Mononuclear cell (primary cell): ENCODE results near the gene EDIL3. TPM values are rescaled to one million over a fixed set of nuclear protein-coding genes. Genes with fewer than 3 reads are reported as not detected.
"Not testable (repeated sequence)": the region's sequence is repeated elsewhere in the genome, so short reads cannot be mapped to it uniquely, and the experiment has no call there.

ENCODE experiments used
- H3K27me3 ChIP-seq: 2 replicates; pipeline ENCODE4 v1.6.0; 2011; ENCODE audit warnings: low read length, control low read depth; ENCODE audit not compliant: insufficient read depth
- H3K4me1 ChIP-seq: 2 replicates; pipeline ENCODE4 v1.5.1; 2011; ENCODE audit warnings: mild to moderate bottlenecking, low read length, control low read depth; ENCODE audit not compliant: insufficient read depth
- H3K4me3 ChIP-seq: 2 replicates; pipeline ENCODE4 v1.5.1; 2011; ENCODE audit warnings: mild to moderate bottlenecking, low read length, moderate library complexity
- H3K9me3 ChIP-seq: 2 replicates; pipeline ENCODE4 v1.5.1; 2011; ENCODE audit warnings: low read depth, mild to moderate bottlenecking, control low read depth, low read length
- total RNA-seq: library from RNA; depleted of rRNA; stranded (reverse); fragments of >200 nt; gene quantifications from one replicate; pipeline ENCODE4 v1.2.3, GENCODE V29; 2012

The EDIL3 gene
- total RNA-seq, 1 donor, result 0.10 TPM

- Histone ChIP-seq H3K4me3 (no peak overlapping the region), H3K27me3 (no peaks in the 10 kb centered on the region), H3K9me3 (no peaks in the 10 kb centered on the region), H3K4me1 (no peaks in the 10 kb centered on the region)
These were observed 23.1 kb downstream of the EDIL3 start for GRCh38 chr5:84361572-84361971.

GRCh38 chr5:84360056-84360455 lies 24.6 kb downstream of the EDIL3 start:
- H3K27me3 ChIP-seq, result no peaks in the 10 kb centered on the region
- no peak overlapping the region for H3K4me3 ChIP-seq
- H3K4me1 ChIP-seq, result no peaks in the 10 kb centered on the region
- no peaks in the 10 kb centered on the region for H3K9me3 ChIP-seq

DNA sequence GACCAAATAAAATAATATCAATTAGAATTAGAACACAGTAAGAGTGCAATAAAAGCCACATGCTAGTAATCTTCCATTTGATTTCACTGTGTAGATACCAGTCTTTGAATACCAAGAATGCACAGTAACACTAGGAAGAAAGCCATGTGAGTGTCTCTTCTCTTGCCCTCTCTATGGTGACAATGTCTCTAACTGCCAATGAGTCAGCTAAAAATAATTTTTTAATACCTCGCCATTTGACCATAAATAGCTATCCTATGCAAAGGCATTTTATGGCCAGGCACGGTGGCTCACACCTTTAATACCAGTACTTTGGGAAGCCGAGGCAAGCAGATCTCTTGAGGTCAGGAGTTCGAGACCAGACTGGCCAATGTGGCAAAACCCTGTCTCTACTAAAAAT lies 30.6 kb downstream of the EDIL3 start:
- Histone ChIP-seq H3K9me3 (no peaks in the 10 kb centered on the region), H3K4me3 (no peak overlapping the region), H3K27me3 (no peaks in the 10 kb centered on the region), H3K4me1 (no peaks in the 10 kb centered on the region)

GRCh38 chr5:84344788-84345187 lies 39.9 kb downstream of the EDIL3 start:
- no peak overlapping the region for H3K4me3 ChIP-seq
- no peaks in the 10 kb centered on the region for H3K4me1 ChIP-seq
- no peaks in the 10 kb centered on the region for H3K27me3 ChIP-seq
- H3K9me3 ChIP-seq, result no peaks in the 10 kb centered on the region

DNA sequence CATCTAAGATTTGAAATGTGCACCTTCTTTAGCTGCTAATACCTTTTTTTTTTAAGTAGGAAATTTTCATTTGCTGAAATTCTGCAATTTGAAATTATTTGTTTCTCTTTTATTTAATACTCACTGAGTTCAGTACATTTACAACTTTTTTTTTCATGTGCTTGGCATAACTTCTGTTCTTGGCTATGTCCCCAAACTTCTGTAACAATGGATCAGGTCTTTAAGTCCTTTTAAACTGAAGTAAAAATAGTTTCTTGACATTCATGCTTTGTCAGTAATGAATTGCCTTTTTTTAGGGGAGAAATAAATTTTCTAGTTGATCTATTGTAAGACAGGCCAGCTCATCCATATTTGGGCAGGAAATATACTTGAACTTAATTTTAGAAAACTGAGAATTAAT lies 41.5 kb downstream of the EDIL3 start:
- Histone ChIP-seq H3K9me3 (no peaks in the 10 kb centered on the region), H3K4me3 (no peak overlapping the region), H3K27me3 (no peaks in the 10 kb centered on the region), H3K4me1 (no peaks in the 10 kb centered on the region)

DNA sequence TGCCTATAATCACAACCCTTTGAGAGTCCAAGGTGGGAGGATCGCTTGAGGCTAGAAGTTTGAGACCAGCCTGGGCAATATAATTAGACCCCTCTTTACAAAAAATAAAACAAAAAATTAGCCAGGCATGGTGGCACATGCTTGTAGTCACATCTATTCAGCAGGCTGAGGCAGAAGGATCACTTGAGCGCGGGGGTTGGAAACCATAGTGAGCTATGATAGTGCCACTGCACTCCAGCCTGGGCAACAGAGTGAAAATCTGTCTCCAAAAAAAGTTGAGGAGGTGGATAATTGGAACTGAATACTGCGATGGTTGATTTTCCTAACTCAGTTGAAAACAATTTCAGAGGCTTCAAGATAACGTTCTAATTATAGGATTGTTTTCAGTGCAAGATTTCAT lies 52.6 kb downstream of the EDIL3 start:
- Histone ChIP-seq H3K4me1 (no peaks in the 10 kb centered on the region), H3K27me3 (no peaks in the 10 kb centered on the region), H3K9me3 (no peaks in the 10 kb centered on the region), H3K4me3 (no peak overlapping the region)

DNA sequence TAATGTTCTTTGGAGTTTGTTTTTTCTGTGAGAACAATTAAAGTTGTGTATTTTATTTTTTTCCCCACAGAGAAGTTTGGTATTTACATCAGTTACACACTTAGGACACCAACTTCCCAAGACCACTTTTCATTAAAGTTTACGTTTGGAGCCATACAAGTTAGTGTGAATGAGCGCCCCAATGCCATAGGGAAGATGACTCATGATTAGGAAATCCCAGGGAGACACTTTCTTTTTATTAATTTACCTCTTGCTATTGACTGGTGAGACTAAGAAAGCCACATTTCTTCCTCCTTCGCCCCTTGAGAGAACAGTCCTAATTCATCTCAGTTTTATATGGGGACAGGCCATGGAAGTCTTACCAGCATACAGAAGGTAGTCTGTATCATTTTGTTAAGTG lies 57.1 kb downstream of the EDIL3 start:
- H3K9me3 ChIP-seq, result peaks cover 2% of the 10 kb centered on the region
- no peak overlapping the region for H3K4me3 ChIP-seq
- no peaks in the 10 kb centered on the region for H3K4me1 ChIP-seq
- H3K27me3 ChIP-seq, result no peaks in the 10 kb centered on the region

- Histone ChIP-seq H3K9me3 (peaks cover 7% of the 10 kb centered on the region), H3K4me1 (no peaks in the 10 kb centered on the region), H3K27me3 (no peaks in the 10 kb centered on the region), H3K4me3 (no peak overlapping the region)
These were observed 62.0 kb downstream of the EDIL3 start for GRCh38 chr5:84322646-84323045.

DNA sequence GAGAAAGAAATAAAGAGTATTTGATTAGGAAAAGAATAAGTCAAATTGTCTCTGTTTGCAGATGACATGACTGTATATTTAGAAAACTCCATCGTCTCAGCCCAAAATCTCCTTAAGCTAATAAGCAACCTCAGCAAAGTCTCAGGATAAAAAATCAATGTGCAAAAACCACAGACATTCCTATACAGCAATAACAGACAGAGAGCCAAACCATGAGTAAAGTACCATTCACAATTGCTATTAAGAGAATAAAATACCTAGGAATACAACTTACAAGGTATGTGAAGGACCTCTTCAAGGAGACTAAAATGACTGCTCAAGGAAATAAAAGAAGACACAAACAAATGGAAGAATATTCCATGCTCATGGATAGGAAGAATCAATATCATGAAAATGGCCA lies 66.9 kb downstream of the EDIL3 start:
- H3K27me3 ChIP-seq, H3K4me1 ChIP-seq, H3K4me3 ChIP-seq, H3K9me3 ChIP-seq: not testable (repeated sequence)

DNA sequence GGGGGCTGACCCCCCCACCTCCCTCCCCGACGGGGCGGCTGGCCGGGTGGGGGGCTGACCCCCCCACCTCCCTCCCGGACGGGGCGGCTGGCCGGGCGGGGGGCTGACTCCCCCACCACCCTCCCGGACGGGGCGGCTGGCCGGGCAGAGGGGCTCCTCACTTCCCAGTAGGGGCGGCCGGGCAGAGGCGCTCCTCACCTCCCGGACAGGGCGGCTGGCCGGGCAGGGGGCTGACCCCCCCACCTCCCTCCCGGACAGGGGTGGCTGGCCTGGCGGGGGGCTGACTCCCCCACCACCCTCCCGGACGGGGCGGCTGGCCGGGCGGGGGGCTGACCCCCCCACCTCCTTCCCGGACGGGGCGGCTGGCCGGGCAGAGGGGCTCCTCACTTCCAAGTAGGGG lies 72.4 kb downstream of the EDIL3 start:
- not testable (repeated sequence) for H3K4me1 ChIP-seq, H3K27me3 ChIP-seq

GRCh38 chr5:84309850-84310249 lies 74.8 kb downstream of the EDIL3 start:
- H3K4me1 ChIP-seq, H3K9me3 ChIP-seq, H3K4me3 ChIP-seq, H3K27me3 ChIP-seq: not testable (repeated sequence)

More for the DNA sequence above, 72.4 kb downstream of the EDIL3 start:
- H3K9me3 ChIP-seq, H3K4me3 ChIP-seq: not testable (repeated sequence)

- no peaks in the 10 kb centered on the region for H3K9me3 ChIP-seq
- no peaks in the 10 kb centered on the region for H3K4me1 ChIP-seq
- H3K27me3 ChIP-seq, result no peaks in the 10 kb centered on the region
- H3K4me3 ChIP-seq, result no peak overlapping the region
These were observed 78.1 kb downstream of the EDIL3 start for GRCh38 chr5:84306601-84307000.

- Histone ChIP-seq H3K4me3 (no peak overlapping the region), H3K9me3 (peaks cover 4% of the 10 kb centered on the region), H3K27me3 (no peaks in the 10 kb centered on the region), H3K4me1 (no peaks in the 10 kb centered on the region)
These were observed 80.1 kb downstream of the EDIL3 start for GRCh38 chr5:84304599-84304998.

DNA sequence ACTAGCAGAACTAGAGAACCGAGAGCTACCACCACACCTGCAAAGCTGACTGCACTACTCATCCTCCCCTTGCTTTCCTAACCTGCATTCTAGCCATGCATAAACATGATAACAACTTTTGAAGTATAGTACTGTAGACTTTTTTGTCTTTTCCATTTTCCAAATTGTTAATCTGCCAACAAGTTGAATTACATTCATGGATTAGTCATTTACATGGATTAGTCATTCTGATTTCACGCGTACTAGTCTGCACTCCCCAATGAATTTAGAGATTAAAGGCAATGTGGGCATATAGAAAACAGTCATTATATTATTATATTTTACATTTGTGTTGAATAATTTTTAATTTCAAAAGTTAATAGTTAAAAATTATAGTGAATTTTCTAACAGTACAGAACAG lies 81.4 kb downstream of the EDIL3 start:
- H3K9me3 ChIP-seq, result peaks cover 4% of the 10 kb centered on the region
- H3K4me3 ChIP-seq, result no peak overlapping the region
- no peaks in the 10 kb centered on the region for H3K27me3 ChIP-seq
- no peaks in the 10 kb centered on the region for H3K4me1 ChIP-seq

DNA sequence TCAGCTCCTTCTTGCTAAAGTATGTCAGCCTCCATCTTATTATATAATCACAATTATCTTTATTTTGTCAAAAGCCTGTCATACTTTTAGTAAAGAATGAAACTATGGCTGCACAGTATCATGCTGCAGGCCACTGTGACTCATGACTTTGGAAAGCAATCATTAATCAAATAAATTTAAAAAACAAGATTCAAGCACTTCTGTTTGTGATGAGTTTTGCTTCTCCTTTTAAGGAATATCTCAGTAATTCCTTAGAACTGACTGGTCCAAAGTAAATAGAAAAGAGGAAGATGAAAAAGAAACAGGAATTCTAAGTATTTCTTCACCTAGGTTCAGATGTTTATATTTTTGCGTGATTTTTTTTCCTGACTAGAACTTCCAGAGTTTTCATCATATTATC lies 83.1 kb downstream of the EDIL3 start:
- no peak overlapping the region for H3K4me3 ChIP-seq
- H3K27me3 ChIP-seq, result no peaks in the 10 kb centered on the region
- H3K4me1 ChIP-seq, result no peaks in the 10 kb centered on the region
- peaks cover 4% of the 10 kb centered on the region for H3K9me3 ChIP-seq

GRCh38 chr5:84299959-84300358 lies 84.7 kb downstream of the EDIL3 start:
- H3K27me3 ChIP-seq, result no peaks in the 10 kb centered on the region
- H3K4me1 ChIP-seq, result no peaks in the 10 kb centered on the region
- no peak overlapping the region for H3K4me3 ChIP-seq
- peaks cover 4% of the 10 kb centered on the region for H3K9me3 ChIP-seq

GRCh38 chr5:84298628-84299027 lies 86.1 kb downstream of the EDIL3 start:
- Histone ChIP-seq H3K27me3 (no peaks in the 10 kb centered on the region), H3K9me3 (peaks cover 4% of the 10 kb centered on the region), H3K4me3 (no peak overlapping the region), H3K4me1 (no peaks in the 10 kb centered on the region)
